ENCODE data around the gene FARP2. TPM values are rescaled to one million over a fixed set of nuclear protein-coding genes. Genes with fewer than 3 reads are reported as not detected.

The FARP2 gene
- total RNA-seq, 6 donors from 2014 or later: 33.4 to 96.4 (median 42.2) TPM

DNA sequence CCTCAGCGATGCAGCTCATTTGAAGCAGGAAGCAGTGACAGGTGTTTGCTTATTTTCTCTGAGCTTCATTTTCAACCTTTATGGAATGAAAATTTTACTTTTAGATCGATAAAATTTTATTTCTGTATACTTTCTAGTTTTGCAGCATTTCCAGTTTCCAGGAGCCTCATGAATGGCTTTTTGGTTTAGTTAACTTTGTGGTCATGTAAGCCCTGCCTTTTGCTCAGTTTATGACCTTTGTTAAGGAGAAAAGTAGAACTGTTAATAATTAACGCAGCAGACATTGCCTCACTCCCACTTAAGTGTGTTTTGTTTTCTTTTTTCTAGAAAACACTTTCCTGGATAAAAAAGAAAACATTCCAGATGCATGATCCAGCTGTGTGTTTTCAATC lies 4.4 kb upstream of the FARP2 start:
- H3K9me3 ChIP-seq: no peaks in the 10 kb centered on the region
- H3K4me3 ChIP-seq: no peak overlapping the region
- whole genome bisulfite sequencing, 2 donors: 58 to 66% methylated on average over 3 of the region's 3 CpGs
- TF ChIP-seq, protein P1, sequence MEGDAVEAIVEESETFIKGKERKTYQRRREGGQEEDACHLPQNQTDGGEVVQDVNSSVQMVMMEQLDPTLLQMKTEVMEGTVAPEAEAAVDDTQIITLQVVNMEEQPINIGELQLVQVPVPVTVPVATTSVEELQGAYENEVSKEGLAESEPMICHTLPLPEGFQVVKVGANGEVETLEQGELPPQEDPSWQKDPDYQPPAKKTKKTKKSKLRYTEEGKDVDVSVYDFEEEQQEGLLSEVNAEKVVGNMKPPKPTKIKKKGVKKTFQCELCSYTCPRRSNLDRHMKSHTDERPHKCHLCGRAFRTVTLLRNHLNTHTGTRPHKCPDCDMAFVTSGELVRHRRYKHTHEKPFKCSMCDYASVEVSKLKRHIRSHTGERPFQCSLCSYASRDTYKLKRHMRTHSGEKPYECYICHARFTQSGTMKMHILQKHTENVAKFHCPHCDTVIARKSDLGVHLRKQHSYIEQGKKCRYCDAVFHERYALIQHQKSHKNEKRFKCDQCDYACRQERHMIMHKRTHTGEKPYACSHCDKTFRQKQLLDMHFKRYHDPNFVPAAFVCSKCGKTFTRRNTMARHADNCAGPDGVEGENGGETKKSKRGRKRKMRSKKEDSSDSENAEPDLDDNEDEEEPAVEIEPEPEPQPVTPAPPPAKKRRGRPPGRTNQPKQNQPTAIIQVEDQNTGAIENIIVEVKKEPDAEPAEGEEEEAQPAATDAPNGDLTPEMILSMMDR (IDR thresholded peaks at IDR 0.05): no peak
- TF ChIP-seq EP300 (IDR thresholded peaks at IDR 0.05) (no peak), POLR2AphosphoS5 (IDR thresholded peaks at IDR 0.05) (no peak), POLR2A (IDR thresholded peaks at IDR 0.05) (no peak)
- peaks cover 29 to 79% (median 53%) of the 10 kb centered on the region in 4 donors for H3K36me3 ChIP-seq
- no peaks in the 10 kb centered on the region for H3K27me3 ChIP-seq
- H3K4me1 ChIP-seq: peaks cover 3 to 19% (median 12%) of the 10 kb centered on the region in 4 donors
- no peak for ATAC-seq (ENCODE audit: low FRiP score in 2 of 2)
- H3K27ac ChIP-seq: peak overlapping the region in 1 of 4 donors; percentile 1
- no peak for DNase-seq

DNA sequence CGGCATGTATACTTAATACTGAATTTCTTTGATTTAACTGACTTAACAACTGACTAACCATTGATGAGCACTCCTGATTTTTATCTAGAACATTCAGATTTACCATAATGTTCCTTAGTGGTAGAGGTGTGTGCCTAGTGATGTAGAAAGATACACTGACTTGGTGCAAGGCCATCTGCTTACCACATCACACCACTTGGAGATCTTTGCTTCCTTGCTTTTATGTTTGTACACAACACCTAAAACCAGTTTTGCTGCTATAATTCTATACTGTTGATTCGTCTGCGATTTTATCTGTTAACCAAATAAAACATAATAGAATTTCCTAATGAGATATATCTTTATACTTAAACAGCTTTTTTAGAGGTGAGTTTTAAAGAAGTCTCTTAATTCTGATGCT lies 3.9 kb upstream of the FARP2 start:
- Histone ChIP-seq H3K27ac (no peak overlapping the region), H3K27me3 (no peaks in the 10 kb centered on the region), H3K36me3 (peaks cover 24 to 73% (median 48%) of the 10 kb centered on the region in 4 donors), H3K9me3 (no peaks in the 10 kb centered on the region), H3K4me3 (no peak overlapping the region), H3K4me1 (peaks cover 9 to 25% (median 18%) of the 10 kb centered on the region in 4 donors)
- TF ChIP-seq EP300 (IDR thresholded peaks at IDR 0.05) (no peak), POLR2A (IDR thresholded peaks at IDR 0.05) (no peak), POLR2AphosphoS5 (IDR thresholded peaks at IDR 0.05) (no peak)
- TF ChIP-seq, protein P1 (IDR thresholded peaks at IDR 0.05): no peak
- DNase-seq (no peak), ATAC-seq (ENCODE audit: low FRiP score in 2 of 2) (no peak)
- 83 to 84% methylated on average over 3 of the region's 3 CpGs for WGBS, 2 donors

DNA sequence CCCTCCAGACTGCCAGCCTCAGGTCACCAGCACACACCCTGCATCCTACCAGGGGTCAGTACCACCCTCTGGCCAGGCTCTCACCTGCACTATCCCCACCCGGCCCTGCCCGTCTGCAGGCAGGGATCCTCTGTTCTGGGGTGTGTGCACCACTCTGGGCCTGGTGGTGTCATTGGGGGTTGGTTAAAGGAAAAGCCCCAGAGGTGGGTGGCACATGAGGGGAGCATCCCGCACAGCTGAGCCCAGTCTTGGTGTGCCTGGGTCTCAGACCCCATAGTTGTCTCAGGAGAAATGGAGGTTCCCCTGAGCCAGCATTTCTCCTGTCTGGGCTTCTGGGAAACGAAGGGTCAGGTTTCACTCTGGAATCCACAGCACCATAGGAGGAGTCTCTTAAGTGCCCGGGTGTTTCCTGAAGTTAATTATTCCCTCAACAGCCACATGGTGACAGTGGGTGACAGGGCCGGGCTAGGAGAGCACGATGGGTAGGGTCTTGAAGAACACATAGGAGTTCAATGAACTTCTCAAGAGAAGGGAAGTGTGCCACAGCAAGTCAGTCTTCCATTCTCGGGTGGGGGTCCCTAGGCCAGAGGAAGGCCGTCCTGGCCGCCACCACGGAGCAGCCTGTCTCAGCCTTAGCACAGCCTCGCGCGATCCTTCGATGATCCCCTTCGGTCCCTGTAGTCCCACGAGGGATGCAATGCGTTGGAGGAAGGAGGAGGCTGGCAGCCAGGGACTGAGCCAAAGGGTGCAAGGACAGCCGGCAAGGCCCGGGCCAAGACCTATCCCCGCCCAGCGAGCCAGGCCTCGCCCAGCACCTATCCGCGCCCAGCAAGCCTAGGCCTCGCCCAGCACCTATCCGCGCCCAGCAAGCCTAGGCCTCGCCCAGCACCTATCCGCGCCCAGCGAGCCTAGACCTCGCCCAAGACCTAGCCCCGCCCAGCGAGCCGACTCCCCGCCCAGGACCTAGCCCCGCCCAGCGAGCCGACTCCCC lies 1.1 kb upstream of the FARP2 start:
- TF ChIP-seq EP300 (IDR thresholded peaks at IDR 0.05) (no peak), POLR2AphosphoS5 (IDR thresholded peaks at IDR 0.05) (peak in 1 of 2 donors; percentile 14), POLR2A (IDR thresholded peaks at IDR 0.05) (no peak)
- TF ChIP-seq, protein P1 (IDR thresholded peaks at IDR 0.05): peak in 1 of 6 experiments; percentile 19
- H3K4me1 ChIP-seq: peaks cover 31 to 44% (median 37%) of the 10 kb centered on the region in 4 donors
- H3K4me3 ChIP-seq: peak overlapping the region in 3 of 4 donors; percentile 18 to 38 (median 34)
- peak; percentile 95 for DNase-seq
- H3K36me3 ChIP-seq: peaks cover 11 to 45% (median 26%) of the 10 kb centered on the region in 4 donors
- H3K9me3 ChIP-seq: no peaks in the 10 kb centered on the region
- 50 to 58% methylated on average over 7 to 28 of the region's 40 CpGs for WGBS, 2 donors
- no peaks in the 10 kb centered on the region for H3K27me3 ChIP-seq
- peak; percentile 39 to 81 for ATAC-seq (ENCODE audit: low FRiP score in 2 of 2)
- H3K27ac ChIP-seq: peak overlapping the region; percentile 69 to 75 (median 74)

DNA sequence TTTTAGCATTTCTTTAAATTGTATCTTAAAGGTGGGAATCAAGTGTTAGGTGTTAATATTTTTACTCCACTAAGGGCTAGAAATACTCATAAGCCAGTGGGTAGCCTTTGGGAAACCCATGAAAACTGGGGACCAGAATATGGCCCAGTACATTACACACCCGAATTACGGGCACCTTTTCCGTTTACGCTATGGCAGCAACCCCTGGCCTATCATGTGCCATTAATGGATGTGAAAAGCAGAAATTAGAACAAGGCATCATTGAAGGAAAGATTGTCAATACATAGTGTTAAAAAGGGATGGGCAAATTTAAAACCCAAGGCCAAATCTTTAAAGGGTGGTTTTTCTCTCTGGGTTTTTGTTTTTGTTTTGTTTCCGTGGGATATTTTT lies 781 bp downstream of the FARP2 start:
- WGBS, 2 donors: 10 to 17% methylated on average over 5 of the region's 5 CpGs
- no peak for DNase-seq
- peak overlapping the region; percentile 88 to 94 (median 90) for H3K27ac ChIP-seq

More for the DNA sequence above, 781 bp downstream of the FARP2 start:
- no peaks in the 10 kb centered on the region for H3K9me3 ChIP-seq
- TF ChIP-seq POLR2AphosphoS5 (IDR thresholded peaks at IDR 0.05): no peak
- TF ChIP-seq POLR2A (IDR thresholded peaks at IDR 0.05): no peak
- TF ChIP-seq EP300 (IDR thresholded peaks at IDR 0.05): no peak
- TF ChIP-seq, protein P1 (IDR thresholded peaks at IDR 0.05): no peak
- no peak for ATAC-seq (ENCODE audit: low FRiP score in 2 of 2)
- peak overlapping the region; percentile 67 to 95 (median 82) for H3K4me3 ChIP-seq
- H3K4me1 ChIP-seq: peaks cover 31 to 44% (median 33%) of the 10 kb centered on the region in 4 donors
- H3K36me3 ChIP-seq: peaks cover 3 to 26% (median 14%) of the 10 kb centered on the region in 4 donors
- no peaks in the 10 kb centered on the region for H3K27me3 ChIP-seq
